ENCODE measurements around the gene FSD1.
"Not testable (repeated sequence)": the region's sequence is repeated elsewhere in the genome, so short reads cannot be mapped to it uniquely, and the experiment has no call there.

The FSD1 gene

GRCh38 chr19:4346020-4346383 is 41.6 kb downstream of the FSD1 start:
- DNase-seq: no peak

GRCh38 chr19:4347521-4347920 is 43.1 kb downstream of the FSD1 start:
- DNase-seq: no peak

DNA sequence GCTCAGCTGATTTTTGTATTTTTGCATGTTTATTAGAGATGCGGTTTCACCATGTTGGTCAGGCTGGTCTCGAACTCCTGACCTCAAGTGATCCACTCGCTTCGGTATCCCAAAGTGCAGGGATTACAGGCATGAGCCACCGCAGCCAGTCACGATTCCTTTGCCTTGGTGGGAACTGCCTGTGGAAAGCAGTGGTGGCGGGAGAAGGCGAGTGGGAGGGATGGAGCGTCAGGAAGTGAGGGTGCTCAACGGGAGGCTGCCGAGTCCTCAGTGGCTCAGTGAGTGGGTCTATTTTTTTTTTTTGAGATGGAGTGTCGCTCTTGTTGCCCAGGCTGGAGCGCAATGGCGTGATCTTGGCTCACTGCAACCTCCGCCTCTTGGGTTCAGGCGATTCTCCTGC is 44.8 kb downstream of the FSD1 start:
- DNase-seq: not testable (repeated sequence)

DNA sequence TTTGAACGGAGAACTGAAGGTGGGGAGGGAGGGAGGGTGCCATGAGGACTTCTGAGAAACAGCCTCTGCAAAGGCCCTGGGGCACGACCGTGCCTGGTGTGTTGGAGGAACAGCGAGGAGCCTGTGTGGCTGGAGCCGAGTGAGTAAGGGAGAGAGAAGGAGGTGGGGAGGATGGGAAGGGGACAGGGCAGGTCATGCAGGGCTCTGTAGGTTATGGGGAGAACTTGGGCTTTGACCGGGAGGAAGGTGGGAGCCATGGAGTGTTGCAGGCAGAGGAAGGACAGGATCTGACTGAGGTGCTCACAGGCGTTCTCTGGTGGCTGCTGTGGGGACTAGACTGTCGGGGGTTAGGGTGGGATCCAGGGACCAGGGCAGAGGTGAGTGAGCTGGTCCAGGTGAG is 45.7 kb downstream of the FSD1 start:
- no peak for DNase-seq

- no peak for DNase-seq
These were observed 46.3 kb downstream of the FSD1 start for GRCh38 chr19:4350726-4351125.

DNA sequence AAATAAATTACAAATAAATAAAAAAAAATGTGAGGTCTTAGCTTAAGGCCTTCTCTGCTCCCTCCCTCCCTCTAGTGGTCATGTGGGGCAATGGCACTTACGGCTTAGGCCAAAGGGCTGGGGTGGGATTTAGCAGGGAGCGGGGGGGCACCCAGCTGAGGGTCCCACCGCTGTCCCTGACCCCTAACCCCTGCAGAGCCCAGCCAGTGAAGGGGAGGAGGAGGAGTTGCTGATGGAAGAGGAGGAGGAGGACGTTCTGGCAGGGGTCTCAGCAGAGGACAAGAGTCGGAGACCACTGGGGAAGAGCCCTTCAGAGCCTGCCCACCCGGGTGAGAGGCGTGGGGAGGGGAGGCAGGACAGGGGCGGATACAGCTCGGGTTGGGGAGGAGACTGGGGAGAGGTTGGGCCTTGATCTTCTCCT is 48.3 kb downstream of the FSD1 start:
- peak; percentile 41 to 53 for DNase-seq

GRCh38 chr19:4354282-4354681 is 49.9 kb downstream of the FSD1 start:
- DNase-seq: no peak

DNA sequence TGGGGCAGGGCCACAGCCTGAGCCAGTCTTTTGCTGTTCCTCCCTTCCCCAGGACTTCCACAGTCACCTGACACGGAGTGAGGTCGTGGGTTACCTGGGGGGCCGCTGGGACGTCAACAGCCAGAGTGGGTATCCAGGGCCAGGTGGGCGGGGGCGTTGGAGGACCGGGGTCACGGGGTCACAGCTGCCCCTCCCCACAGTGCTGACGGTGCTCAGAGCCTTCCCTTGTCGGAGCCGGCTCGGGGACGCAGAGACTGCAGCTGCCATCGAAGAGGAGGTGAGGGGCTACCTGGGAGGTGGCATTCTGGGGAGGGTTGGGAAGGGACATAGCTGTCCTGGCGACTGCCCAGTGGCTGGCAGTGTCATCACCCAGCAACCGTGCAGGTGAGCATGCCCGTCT is 50.5 kb downstream of the FSD1 start:
- DNase-seq: no peak

GRCh38 chr19:4357095-4357797 is 52.8 kb downstream of the FSD1 start:
- DNase-seq: no peak

DNA sequence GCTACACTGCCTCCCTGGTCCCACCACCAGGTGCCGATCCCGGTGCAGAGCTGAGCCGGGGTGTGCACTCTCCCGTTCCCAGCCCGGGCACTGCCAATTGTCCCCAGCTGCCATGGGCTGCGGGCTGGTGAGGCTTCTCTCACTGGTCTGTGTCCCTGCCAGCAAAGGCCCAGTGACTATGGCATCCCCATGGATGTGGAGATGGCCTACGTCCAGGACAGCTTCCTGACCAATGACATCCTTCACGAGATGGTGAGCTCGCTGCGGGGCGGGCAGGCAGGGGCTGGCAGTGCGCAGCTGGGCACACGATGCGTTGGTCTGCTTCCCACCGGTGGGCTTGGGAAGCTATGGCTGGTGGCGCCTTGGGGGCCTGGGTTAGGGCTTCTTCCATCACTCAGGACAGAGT is 53.5 kb downstream of the FSD1 start:
- DNase-seq: no peak

DNA sequence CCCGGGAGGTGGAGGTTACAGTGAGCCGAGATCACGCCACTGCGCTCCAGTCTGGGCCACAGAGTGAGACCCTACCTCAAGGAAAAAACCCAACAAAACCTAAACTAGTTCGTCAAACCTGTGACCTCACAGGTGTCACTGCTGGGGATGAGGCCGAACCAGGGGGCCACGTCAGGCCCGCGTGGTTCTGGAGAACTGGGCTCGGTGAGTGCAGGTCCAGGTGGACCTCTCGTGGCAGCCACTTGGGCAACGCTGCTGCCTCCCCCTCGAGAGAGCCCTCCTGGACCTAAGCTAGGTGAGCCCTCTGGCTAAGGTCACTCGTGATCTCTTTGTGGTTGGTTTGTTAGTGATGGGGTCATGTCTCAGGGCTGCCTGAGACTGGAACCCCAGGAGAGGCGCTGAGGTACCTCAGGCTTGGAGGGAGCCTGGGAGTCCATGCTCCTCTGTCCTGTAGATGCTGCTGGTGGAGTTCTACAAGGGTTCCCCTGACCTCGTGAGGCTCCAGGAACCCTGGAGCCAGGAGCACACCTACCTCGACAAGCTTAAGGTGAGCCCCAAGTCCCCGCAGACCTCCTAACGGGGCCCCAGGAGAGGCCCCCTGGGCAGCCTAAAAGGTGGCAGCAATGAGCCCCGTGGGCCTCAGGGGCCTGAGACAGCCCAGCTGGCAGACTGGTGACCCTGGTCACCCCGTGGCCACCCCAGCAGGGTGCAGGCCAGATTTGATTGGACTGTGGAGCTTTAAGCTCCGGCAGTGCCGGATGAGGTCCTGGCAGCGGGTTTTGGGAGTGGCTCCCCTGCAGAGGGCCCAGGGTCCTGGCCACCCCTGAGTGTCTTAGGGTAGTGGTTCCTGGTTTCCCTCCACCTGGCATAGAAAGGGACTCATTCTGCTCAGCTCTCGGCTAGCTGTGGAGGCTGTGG is 54.6 kb downstream of the FSD1 start:
- DNase-seq: no peak

DNA sequence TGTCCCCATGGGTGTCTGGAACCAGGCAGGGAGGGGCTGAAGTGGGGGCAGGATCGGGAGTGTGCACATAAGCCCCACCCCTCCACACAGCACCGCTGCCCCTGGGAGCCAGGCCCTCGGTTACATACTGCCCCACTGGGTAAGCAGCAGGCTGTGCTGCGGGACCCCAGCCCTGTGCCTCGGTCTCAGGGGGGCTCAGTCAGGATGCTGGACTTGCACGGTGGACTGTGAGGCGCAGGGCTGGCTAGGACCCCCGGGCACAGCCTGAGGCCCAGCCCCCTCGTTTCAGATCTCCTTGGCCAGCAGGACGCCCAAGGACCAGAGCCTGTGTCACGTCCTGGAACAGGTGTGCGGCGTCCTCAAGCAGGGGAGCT is 55.2 kb downstream of the FSD1 start:
- DNase-seq: no peak

GRCh38 chr19:4360081-4360569 is 55.7 kb downstream of the FSD1 start:
- no peak for DNase-seq

- no peak for DNase-seq
These were observed 56.3 kb downstream of the FSD1 start for GRCh38 chr19:4360641-4361151.

GRCh38 chr19:4361152-4362046 is 57.0 kb downstream of the FSD1 start:
- no peak for DNase-seq

- no peak for DNase-seq
These were observed 57.9 kb downstream of the FSD1 start for GRCh38 chr19:4362101-4362828.

GRCh38 chr19:4362831-4363545 is 58.6 kb downstream of the FSD1 start:
- no peak for DNase-seq

DNA sequence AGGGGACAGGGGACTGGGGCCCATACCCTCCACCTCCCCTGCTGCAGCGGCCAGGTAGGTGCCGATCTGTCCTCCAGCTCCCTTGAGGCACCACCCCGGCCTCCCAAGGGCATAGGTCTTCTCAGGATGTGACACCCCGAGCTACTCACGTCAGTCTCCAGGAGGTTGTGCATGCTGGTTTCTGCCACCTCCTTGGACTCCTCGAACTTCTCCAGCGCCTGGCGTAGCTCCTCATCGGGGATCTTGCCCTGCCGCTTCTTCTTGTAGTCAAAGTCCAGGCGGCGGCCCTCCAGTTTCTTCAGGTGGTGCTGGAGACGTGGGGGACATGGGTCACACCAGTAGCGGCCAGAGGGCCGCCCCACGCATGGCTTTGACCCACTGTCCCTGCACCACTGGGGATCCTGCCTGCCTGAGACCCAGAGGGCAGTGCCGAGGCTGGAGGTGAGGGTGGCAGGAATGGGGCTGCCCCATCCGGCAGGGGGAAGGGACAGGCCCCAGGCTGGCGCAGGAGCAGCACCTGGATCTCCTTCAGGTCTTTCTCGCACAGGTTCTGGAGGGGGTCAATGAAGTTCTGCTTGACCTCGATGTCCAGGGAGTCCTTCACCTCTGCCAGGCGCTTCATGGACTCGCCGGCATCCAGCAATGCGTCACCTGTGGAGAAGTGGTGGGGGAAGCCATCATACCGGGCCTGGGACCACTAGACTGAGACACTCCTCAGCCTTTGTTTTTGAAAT is 59.3 kb downstream of the FSD1 start:
- DNase-seq: no peak

- DNase-seq: no peak
These were observed 60.9 kb downstream of the FSD1 start for GRCh38 chr19:4365341-4365740.

- DNase-seq: no peak
These were observed 61.6 kb downstream of the FSD1 start for GRCh38 chr19:4365791-4366665.

All from stimulated activated CD4-positive, alpha-beta T cell treated with anti-CD3 and anti-CD28 coated beads, Interleukin-2, amount 100 ng/mL, for 48 hours (primary cell).